K562 (cell line): Measurements from ENCODE around the gene ZNF646. TPM values are rescaled to one million over a fixed set of nuclear protein-coding genes. Genes with fewer than 3 reads are reported as not detected.

Experiments used
- ATAC-seq: fragments of 200-7000 bp; cut with Tn5 transposase; 3 replicates; pipeline ENCODE4 v1.9.1; 2020; ENCODE audit warnings: moderate library complexity
- BruUV-seq: library from RNA; stranded (reverse); fragments of 400-500 nt; replicated peaks from 2 replicates; lab custom pipeline; 2021; lab: Mats Ljungman, UMichigan
- CTCF ChIA-PET: fragments of 300-600 bp; formaldehyde crosslinking; extraction: SDS; loops from one replicate; lab custom pipeline; 2021; ENCODE audit warnings: low intra/inter-chr PET ratio; lab: Yijun Ruan, JAX
- POLR2A ChIA-PET: fragments of 300-600, 350-650 bp; sonication (Branson Sonifier 250); formaldehyde crosslinking; extraction: SDS; loops from one replicate; lab custom pipeline; 2021; ENCODE audit warnings: antibody characterized with exemption, inconsistent platforms; lab: Yijun Ruan, JAX
- DNase-seq, 4 experiments: peaks; one replicate each; pipeline versions ENCODE4 v3.0.0 to v3.0.0-alpha.2; 2011 to 2018; ENCODE audit warnings: low spot score in 3 of 4, mixed read lengths in 3 of 4; ENCODE audit errors: extremely low read depth in 1 of 4
- FAIRE-seq: peaks from 2 replicates; lab custom pipeline; 2011; peaks lifted over from hg19 to GRCh38; lab: Jason Lieb, UNC
- H2AFZ ChIP-seq: 2 replicates; pipeline ENCODE4 v1.6.0; 2011; ENCODE audit warnings: low read depth, low read length, control low read depth, inconsistent platforms
- H3K27ac ChIP-seq: fragments of 200-600 bp; 3 replicates; pipeline ENCODE4 v1.8.0; 2011; ENCODE audit warnings: low read depth, mild to moderate bottlenecking, control low read depth, inconsistent platforms, low read length, moderate library complexity, mixed read lengths; ENCODE audit errors: extremely low read depth
- H3K27me3 ChIP-seq, 2 experiments: fragments of 300-600 bp in 1 of 2; 2 replicates in 1 of 2; 3 replicates in 1 of 2; pipeline versions ENCODE4 v1.6.0 to v1.8.0; 2011; ENCODE audit warnings: inconsistent platforms in 2 of 2, low read length in 2 of 2, mild to moderate bottlenecking in 1 of 2, mixed read lengths in 1 of 2, moderate library complexity in 1 of 2; ENCODE audit not compliant: control insufficient read depth in 2 of 2, insufficient read depth in 2 of 2
- H3K36me3 ChIP-seq: fragments of 300-600 bp; 3 replicates; pipeline ENCODE4 v1.8.0; 2011; ENCODE audit warnings: mild to moderate bottlenecking, low read length, inconsistent platforms; ENCODE audit not compliant: control insufficient read depth, insufficient read depth
- H3K4me1 ChIP-seq, 2 experiments: fragments of 200-600 bp in 1 of 2; replicated peaks in 1 of 2; 2 replicates in 1 of 2; 3 replicates in 1 of 2; pipeline versions ENCODE4 v1.5.1 to v1.8.0; 2011; ENCODE audit warnings: inconsistent platforms in 2 of 2, low read length in 2 of 2, mild to moderate bottlenecking in 1 of 2, mixed read lengths in 1 of 2, moderate library complexity in 1 of 2; ENCODE audit not compliant: control insufficient read depth in 2 of 2, insufficient read depth in 2 of 2
- H3K4me2 ChIP-seq: 2 replicates; pipeline ENCODE4 v1.6.1; 2011; ENCODE audit warnings: low read length, control low read depth, inconsistent platforms, mixed read lengths; ENCODE audit not compliant: insufficient read depth
- H3K4me3 ChIP-seq: fragments of 200-600 bp; sonication (generic), shearing (Covaris generic); 2 replicates; pipeline ENCODE4 v1.5.1; 2016; ENCODE audit warnings: control low read depth, inconsistent platforms
- H3K79me2 ChIP-seq: fragments of 200-600 bp; 3 replicates; pipeline ENCODE4 v1.8.0; 2011; ENCODE audit warnings: low read length, inconsistent platforms; ENCODE audit not compliant: control insufficient read depth, insufficient read depth
- H3K9ac ChIP-seq, 2 experiments: 2 replicates each; pipeline versions ENCODE4 v1.6.0 to v1.6.1; 2011; ENCODE audit warnings: low read depth in 2 of 2, low read length in 2 of 2, control low read depth in 1 of 2, inconsistent platforms in 1 of 2, mild to moderate bottlenecking in 1 of 2, mixed read lengths in 1 of 2; ENCODE audit not compliant: insufficient read depth in 1 of 2
- H3K9me1 ChIP-seq: one replicate; pipeline ENCODE4 v1.6.0; 2011; ENCODE audit warnings: inconsistent platforms, mild to moderate bottlenecking, low read length, moderate library complexity; ENCODE audit not compliant: control insufficient read depth, insufficient read depth
- H3K9me3 ChIP-seq: replicated peaks from 2 replicates; pipeline ENCODE4 v1.5.1; 2011; ENCODE audit warnings: low read depth, low read length, inconsistent platforms; ENCODE audit not compliant: control insufficient read depth, insufficient read depth
- H4K20me1 ChIP-seq: replicated peaks from 2 replicates; pipeline ENCODE4 v1.6.1; 2011; ENCODE audit warnings: low read length, inconsistent platforms, mixed read lengths; ENCODE audit not compliant: control insufficient read depth, insufficient read depth
- CBFB ChIP-seq: sonication (generic); formaldehyde crosslinking; IDR thresholded peaks from 2 replicates; pipeline ENCODE4 v1.4.0; 2020; ENCODE audit warnings: mild to moderate bottlenecking, missing genetic modification reagents
- NFATC3 ChIP-seq: fragments of 450-650 bp; IDR thresholded peaks from 2 replicates; pipeline ENCODE4 v1.6.1; 2017; ENCODE audit warnings: mild to moderate bottlenecking
- ZNF263 ChIP-seq: sonication (generic); formaldehyde crosslinking; IDR thresholded peaks from 2 replicates; pipeline ENCODE4 v1.8.0; 2022; ENCODE audit warnings: mild to moderate bottlenecking, missing genetic modification reagents, borderline replicate concordance
- whole genome bisulfite sequencing: fragments of 100-300 bp; shearing (Covaris generic); methylation state at CpG from one replicate; pipeline ENCODE4 v1.1.6; 2016; ENCODE audit warnings: low coverage, mixed read lengths; ENCODE audit not compliant: insufficient coverage; ENCODE audit errors: missing lambda C conversion rate; 5-methylcytosine and 5-hydroxymethylcytosine counted together
- in situ Hi-C: fragments of 300-500 bp; cut with MboI; formaldehyde crosslinking; loops from 4 replicates; pipeline ENCODE4 v1.15.0; 2018; ENCODE audit warnings: inconsistent platforms, mixed read lengths
- intact Hi-C: fragments of 100-400 bp; cut with micrococcal nuclease; formaldehyde crosslinking; loops from 2 replicates; pipeline ENCODE4 v1.14.2; 2022
- polyA plus RNA-seq, 8 experiments: library from polyadenylated mRNA; depleted of rRNA in 4 of 8; stranded (reverse) in 5 of 8; unstranded in 3 of 8; fragments of >200 nt; fragmentation: Nextera tagmentation in 2 of 8; fragmentation: Illumina TruSeq in 1 of 8; extraction: Ambion mirVana in 2 of 8; extraction: Trizol in 1 of 8; gene quantifications; 2 replicates each; pipeline versions ENCODE4 v1.2.1 to v1.2.3, GENCODE V29; 2011 to 2014; ENCODE audit warnings: inconsistent platforms in 1 of 8, missing spikeins in 1 of 8
- total RNA-seq, 7 experiments: library from RNA; depleted of rRNA in 6 of 7; stranded (reverse); fragments of >200 nt in 6 of 7; fragmentation: Illumina TruSeq in 2 of 7; extraction: Trizol in 2 of 7; gene quantifications; 2 replicates each; pipeline versions ENCODE4 v1.2.1 to v1.2.3, GENCODE V29; 2011 to 2021; ENCODE audit warnings: low replicate concordance in 1 of 7

Gene ZNF646
- total and polyA plus RNA-seq, 9 of the 15 experiments (the other 6 are each of a cell fraction or from before 2014, with no cell fraction given), result 0.08 to 20.6 (median 8.0) TPM

GRCh38 chr16:31109622-31110021 lies 35.4 kb downstream of the ZNF646 start:
- H2AFZ ChIP-seq, result no peak overlapping the region
- no peak overlapping the region for H3K4me3 ChIP-seq
- H3K9me1 ChIP-seq, result no peaks in the 10 kb centered on the region
- H3K9ac ChIP-seq, result peak overlapping the region in 1 of 2 experiments; percentile 36; a peak in 2 of 4 replicates
- no peaks in the 10 kb centered on the region; the same call in 1 of the 2 replicates for H4K20me1 ChIP-seq
- peaks cover 46% of the 10 kb centered on the region; the same call in 2 of the 3 replicates for H3K36me3 ChIP-seq
- BruUV-seq, result no TSS peak
- in situ Hi-C loops (no loop called here), intact Hi-C loops (loop anchor here (5.0 kb wide), 1 partner anchor 33 kb away; no protein-coding TSS in a partner anchor)
- ChIA-PET CTCF (no interaction called here), POLR2A (interaction anchor here (0.7 kb wide), 1 partner anchor 8 kb away, joined by 3 read pairs; the partner anchor contains the start of gene KAT8)
- H3K4me2 ChIP-seq, result no peak overlapping the region
- H3K9me3 ChIP-seq, result no peaks in the 10 kb centered on the region
- ATAC-seq (no peak), FAIRE-seq (no peak), DNase-seq (no peak)
- peaks cover 8 to 36% of the 10 kb centered on the region in 2 experiments for H3K4me1 ChIP-seq
- 85% methylated on average over 11 of the region's 12 CpGs for WGBS
- TF ChIP-seq ZNF263 (CRISPR knock-in tag) (no peak), NFATC3 (no peak), CBFB (CRISPR knock-in tag) (no peak)
- H3K79me2 ChIP-seq, result peaks cover 13% of the 10 kb centered on the region
- no peaks in the 10 kb centered on the region for H3K27me3 ChIP-seq
- H3K27ac ChIP-seq, result no peak overlapping the region
